H1 (cell line): ENCODE data around the gene MED17.

ENCODE experiments used
- FOSL1 ChIP-seq: IDR thresholded peaks from 2 replicates; pipeline ENCODE4 v1.6.1; 2011; ENCODE audit warnings: mild to moderate bottlenecking, low read depth, low read length, moderate library complexity; ENCODE audit not compliant: insufficient read depth
- POU5F1 ChIP-seq: IDR thresholded peaks from 2 replicates; pipeline ENCODE4 v1.6.1; 2011; ENCODE audit warnings: low read depth, mild to moderate bottlenecking, low read length, moderate library complexity
- RAD21 ChIP-seq, 2 experiments: IDR thresholded peaks in 1 of 2; conservative IDR thresholded peaks in 1 of 2; 2 replicates each; pipeline ENCODE4 v1.6.1; 2011; ENCODE audit warnings: low read depth in 2 of 2, low read length in 2 of 2, improper control_type of control experiment in 1 of 2, inconsistent platforms in 1 of 2, mild to moderate bottlenecking in 1 of 2, moderate library complexity in 1 of 2
- YY1 ChIP-seq: IDR thresholded peaks from 2 replicates; pipeline ENCODE4 v1.6.1; 2011; ENCODE audit warnings: low read depth, mild to moderate bottlenecking, low read length
- TF ChIP-seq, protein P1 (sequence below): IDR thresholded peaks from 2 replicates; pipeline ENCODE4 v1.6.1; 2012; ENCODE audit warnings: inconsistent platforms

DNA sequence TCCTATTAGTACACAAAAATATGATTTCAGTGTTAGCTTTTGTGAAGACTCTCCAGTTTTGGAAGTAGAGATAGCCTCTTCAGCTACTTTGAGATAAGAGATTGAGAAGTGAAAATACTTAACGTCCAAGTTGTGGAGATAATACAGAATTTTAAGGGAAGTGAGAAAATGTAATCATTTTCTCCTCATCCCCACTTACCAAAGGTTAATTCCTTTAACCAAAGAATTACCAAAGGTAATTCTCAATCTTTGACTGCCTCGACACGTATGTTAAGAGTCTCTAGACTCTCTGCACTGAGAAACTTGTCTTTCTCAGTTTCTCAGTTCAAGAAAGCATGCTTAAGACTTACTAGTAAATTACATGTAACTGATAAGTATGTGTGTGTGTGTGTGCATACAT is 27.3 kb upstream of the MED17 start:
- no peak for TF ChIP-seq YY1
- no peak for TF ChIP-seq FOSL1
- TF ChIP-seq, protein P1, sequence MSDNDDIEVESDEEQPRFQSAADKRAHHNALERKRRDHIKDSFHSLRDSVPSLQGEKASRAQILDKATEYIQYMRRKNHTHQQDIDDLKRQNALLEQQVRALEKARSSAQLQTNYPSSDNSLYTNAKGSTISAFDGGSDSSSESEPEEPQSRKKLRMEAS, result no peak
- TF ChIP-seq RAD21 (IDR thresholded peaks at IDR 0.05 in 1 of 2, conservative IDR thresholded peaks at IDR 0.05 in 1 of 2; ENCODE audit: low read depth in 2 of 2, low read length in 2 of 2), result no peak
- TF ChIP-seq POU5F1, result no peak
